RWPE2 (cell line): ENCODE results near the gene MXRA8.

Experiments used
- ATAC-seq: fragments of 200-7000 bp; cut with Tn5 transposase; 3 replicates; pipeline ENCODE4 v1.9.1; 2021; ENCODE audit warnings: low read depth
- DNase-seq: peaks from one replicate; pipeline ENCODE4 v3.0.0-alpha.2; 2020; ENCODE audit warnings: low spot score
- H3K27ac ChIP-seq: fragments of 450-650 bp; 2 replicates; pipeline ENCODE4 v1.5.1; 2017; ENCODE audit warnings: mild to moderate bottlenecking; ENCODE audit not compliant: poor library complexity, severe bottlenecking
- H3K27me3 ChIP-seq: fragments of 250-450 bp; sonication (Bioruptor Pico); 2 replicates; pipeline ENCODE4 v1.5.1; 2021; ENCODE audit warnings: mild to moderate bottlenecking, moderate library complexity; ENCODE audit not compliant: insufficient read depth, poor library complexity, severe bottlenecking
- H3K36me3 ChIP-seq: fragments of 250-450 bp; sonication (Bioruptor Pico); 2 replicates; pipeline ENCODE4 v1.5.1; 2020; ENCODE audit warnings: low read depth, mild to moderate bottlenecking, moderate library complexity
- H3K4me1 ChIP-seq: fragments of 250-450 bp; sonication (Bioruptor Pico); 2 replicates; pipeline ENCODE4 v1.5.1; 2021; ENCODE audit warnings: mild to moderate bottlenecking, moderate library complexity; ENCODE audit not compliant: insufficient read depth, poor library complexity, severe bottlenecking
- H3K4me3 ChIP-seq: fragments of 250-450 bp; sonication (Bioruptor Pico); 2 replicates; pipeline ENCODE4 v1.5.1; 2021; ENCODE audit warnings: mild to moderate bottlenecking, moderate library complexity; ENCODE audit not compliant: severe bottlenecking
- H3K9me3 ChIP-seq: fragments of 250-450 bp; sonication (Bioruptor Pico); 2 replicates; pipeline ENCODE4 v1.5.1; 2021; ENCODE audit warnings: mild to moderate bottlenecking, moderate library complexity; ENCODE audit not compliant: severe bottlenecking
- CTCF ChIP-seq: fragments of 450-650 bp; IDR thresholded peaks from one replicate; pipeline ENCODE4 v1.5.1; 2017; ENCODE audit warnings: mild to moderate bottlenecking, moderate library complexity; ENCODE audit not compliant: poor library complexity, severe bottlenecking

MXRA8 gene

GRCh38 chr1:1381294-1381693, 22.9 kb upstream of the MXRA8 start:
- H3K27me3 ChIP-seq: no peaks in the 10 kb centered on the region
- DNase-seq: no peak
- no peaks in the 10 kb centered on the region for H3K9me3 ChIP-seq
- no peak for ATAC-seq
- no peak overlapping the region for H3K4me3 ChIP-seq
- no peaks in the 10 kb centered on the region for H3K4me1 ChIP-seq
- H3K27ac ChIP-seq: no peak overlapping the region
- no peak for TF ChIP-seq CTCF
- peaks cover 7% of the 10 kb centered on the region for H3K36me3 ChIP-seq

GRCh38 chr1:1380860-1381259, 22.5 kb upstream of the MXRA8 start:
- TF ChIP-seq CTCF: no peak
- no peak for DNase-seq
- H3K4me3 ChIP-seq: no peak overlapping the region
- no peak for ATAC-seq
- peaks cover 3% of the 10 kb centered on the region for H3K36me3 ChIP-seq
- no peaks in the 10 kb centered on the region for H3K9me3 ChIP-seq
- no peaks in the 10 kb centered on the region for H3K4me1 ChIP-seq
- no peak overlapping the region for H3K27ac ChIP-seq
- H3K27me3 ChIP-seq: no peaks in the 10 kb centered on the region

- Histone ChIP-seq H3K9me3 (no peaks in the 10 kb centered on the region), H3K27ac (no peak overlapping the region), H3K4me1 (peaks cover 4% of the 10 kb centered on the region), H3K27me3 (no peaks in the 10 kb centered on the region), H3K36me3 (peaks cover 8% of the 10 kb centered on the region), H3K4me3 (no peak overlapping the region)
- TF ChIP-seq CTCF: no peak
- ATAC-seq: no peak
- no peak for DNase-seq
Observed at GRCh38 chr1:1377540-1378205, 19.3 kb upstream of the MXRA8 start.

GRCh38 chr1:1376551-1377226, 18.3 kb upstream of the MXRA8 start:
- Histone ChIP-seq H3K36me3 (peaks cover 8% of the 10 kb centered on the region), H3K9me3 (no peaks in the 10 kb centered on the region), H3K27me3 (no peaks in the 10 kb centered on the region), H3K27ac (peak overlapping the region; percentile 63), H3K4me1 (peaks cover 4% of the 10 kb centered on the region), H3K4me3 (no peak overlapping the region)
- no peak for TF ChIP-seq CTCF
- DNase-seq: no peak
- no peak for ATAC-seq
